Measurements from ENCODE around the gene CACNA2D2.

GRCh38 chr3:50395070-50395860 is 108.2 kb downstream of the CACNA2D2 start:
- TF ChIP-seq SP1 (IDR thresholded peaks at IDR 0.05) (no peak), FOXA1 (IDR thresholded peaks at IDR 0.05) (no peak), LEF1 (IDR thresholded peaks at IDR 0.05; ENCODE audit: borderline replicate concordance) (no peak), BHLHE40 (IDR thresholded peaks at IDR 0.05; ENCODE audit: borderline replicate concordance) (no peak), HDGF (IDR thresholded peaks at IDR 0.05; ENCODE audit: borderline replicate concordance) (no peak), ARNT (IDR thresholded peaks at IDR 0.05) (no peak), SUZ12 (IDR thresholded peaks at IDR 0.05) (no peak), TARDBP (IDR thresholded peaks at IDR 0.05) (no peak)

All from HEK293T (cell line).